ENCODE measurements around the gene SPAG16.
"Not testable (repeated sequence)": the region's sequence is repeated elsewhere in the genome, so short reads cannot be mapped to it uniquely, and the experiment has no call there.

Gene SPAG16

GRCh38 chr2:213861638-213862037 is 577.4 kb downstream of the SPAG16 start:
- DNase-seq, result no peak

GRCh38 chr2:213862407-213863076 is 578.3 kb downstream of the SPAG16 start:
- DNase-seq, result no peak

GRCh38 chr2:213863541-213863940 is 579.3 kb downstream of the SPAG16 start:
- DNase-seq, result no peak

GRCh38 chr2:213868526-213868925 is 584.3 kb downstream of the SPAG16 start:
- no peak for DNase-seq

GRCh38 chr2:213885485-213885884 is 601.2 kb downstream of the SPAG16 start:
- no peak for DNase-seq

- no peak for DNase-seq
Measured at GRCh38 chr2:213914510-213914909, 630.2 kb downstream of the SPAG16 start.

- DNase-seq, result no peak
Measured at GRCh38 chr2:213920014-213920413, 635.8 kb downstream of the SPAG16 start.

GRCh38 chr2:213923543-213923942 is 639.3 kb downstream of the SPAG16 start:
- no peak for DNase-seq

- DNase-seq, result peak in 1 of 2 donors; percentile 31
Measured at GRCh38 chr2:213934560-213934959, 650.3 kb downstream of the SPAG16 start.

- no peak for DNase-seq
Measured at GRCh38 chr2:213958086-213958485, 673.8 kb downstream of the SPAG16 start.

GRCh38 chr2:213959589-213959988 is 675.3 kb downstream of the SPAG16 start:
- DNase-seq, result no peak

GRCh38 chr2:213971536-213971935 is 687.3 kb downstream of the SPAG16 start:
- no peak for DNase-seq

GRCh38 chr2:213980883-213981282 is 696.6 kb downstream of the SPAG16 start:
- DNase-seq, result no peak

- no peak for DNase-seq
Measured at GRCh38 chr2:213989207-213989606, 704.9 kb downstream of the SPAG16 start.

GRCh38 chr2:213991453-213992108 is 707.3 kb downstream of the SPAG16 start:
- DNase-seq, result no peak

- DNase-seq, result no peak
Measured at GRCh38 chr2:213995400-213996105, 711.3 kb downstream of the SPAG16 start.

- DNase-seq, result not testable (repeated sequence)
Measured at GRCh38 chr2:213998976-213999375, 714.7 kb downstream of the SPAG16 start.

- no peak for DNase-seq
Measured at GRCh38 chr2:214004463-214004862, 720.2 kb downstream of the SPAG16 start.

GRCh38 chr2:214005337-214005736 is 721.1 kb downstream of the SPAG16 start:
- DNase-seq, result no peak

GRCh38 chr2:214006601-214007000 is 722.3 kb downstream of the SPAG16 start:
- no peak for DNase-seq

- no peak for DNase-seq
Measured at GRCh38 chr2:214011676-214012075, 727.4 kb downstream of the SPAG16 start.

GRCh38 chr2:214014551-214015220 is 730.4 kb downstream of the SPAG16 start:
- no peak for DNase-seq

- no peak for DNase-seq
Measured at GRCh38 chr2:214019229-214019972, 735.1 kb downstream of the SPAG16 start.
